HG02870 (cell line): Measurements from ENCODE around the gene CYB561D2.
"Not testable (repeated sequence)": the region's sequence is repeated elsewhere in the genome, so short reads cannot be mapped to it uniquely, and the experiment has no call there.

Experiments
- ATAC-seq: cut with Tn5 transposase; IDR thresholded peaks from one replicate; pipeline ENCODE4 v1.9.1; 2021; ENCODE audit warnings: mild to moderate bottlenecking, moderate library complexity; ENCODE audit not compliant: unreplicated experiment

The CYB561D2 gene, protein sequence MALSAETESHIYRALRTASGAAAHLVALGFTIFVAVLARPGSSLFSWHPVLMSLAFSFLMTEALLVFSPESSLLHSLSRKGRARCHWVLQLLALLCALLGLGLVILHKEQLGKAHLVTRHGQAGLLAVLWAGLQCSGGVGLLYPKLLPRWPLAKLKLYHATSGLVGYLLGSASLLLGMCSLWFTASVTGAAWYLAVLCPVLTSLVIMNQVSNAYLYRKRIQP

GRCh38 chr3:50350527-50351322, at the start of gene CYB561D2, which contains the start of gene NPRL2:
CYB561D2 (plus strand) TSS chr3:50350862; CDS start chr3:50351434, 572 bp downstream.
NPRL2 (minus strand) TSS chr3:50350775; CDS start chr3:50350652, 123 bp downstream.
- ATAC-seq: peak; percentile 81

- no peak for ATAC-seq
Measured at GRCh38 chr3:50302095-50303012, 48.3 kb upstream of the CYB561D2 start.

GRCh38 chr3:50303013-50303815, 47.4 kb upstream of the CYB561D2 start, which contains the start of gene HYAL1:
HYAL1 (minus strand) TSS chr3:50303574; CDS start chr3:50302956, 618 bp downstream.
- ATAC-seq: no peak

GRCh38 chr3:50304601-50305000, 46.1 kb upstream of the CYB561D2 start:
- no peak for ATAC-seq

- not testable (repeated sequence) for ATAC-seq
Measured at GRCh38 chr3:50312041-50312440, 38.6 kb upstream of the CYB561D2 start.

DNA sequence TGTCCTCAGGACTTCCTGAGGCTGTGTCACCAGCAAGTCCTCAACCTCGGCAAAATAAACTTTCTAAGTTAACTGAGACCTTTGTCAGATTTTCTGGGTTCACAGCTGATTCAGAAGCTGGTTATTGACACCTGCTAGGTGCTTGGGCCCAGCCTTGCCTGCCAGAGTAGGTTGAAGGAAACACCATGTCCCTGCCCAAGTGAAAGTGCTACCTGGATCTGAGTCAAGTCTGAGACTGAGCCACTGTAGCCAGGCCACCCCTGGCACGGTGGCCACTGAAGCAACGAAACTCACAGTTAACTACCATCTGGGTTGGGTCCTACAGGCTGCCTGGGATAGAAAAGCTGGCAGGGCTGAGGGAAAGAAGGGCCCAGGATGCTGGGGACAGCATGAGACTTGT, 36.3 kb upstream of the CYB561D2 start:
- no peak for ATAC-seq

- ATAC-seq: no peak
Measured at GRCh38 chr3:50314816-50315215, 35.8 kb upstream of the CYB561D2 start.

GRCh38 chr3:50316657-50317242, 33.9 kb upstream of the CYB561D2 start:
- ATAC-seq: no peak

DNA sequence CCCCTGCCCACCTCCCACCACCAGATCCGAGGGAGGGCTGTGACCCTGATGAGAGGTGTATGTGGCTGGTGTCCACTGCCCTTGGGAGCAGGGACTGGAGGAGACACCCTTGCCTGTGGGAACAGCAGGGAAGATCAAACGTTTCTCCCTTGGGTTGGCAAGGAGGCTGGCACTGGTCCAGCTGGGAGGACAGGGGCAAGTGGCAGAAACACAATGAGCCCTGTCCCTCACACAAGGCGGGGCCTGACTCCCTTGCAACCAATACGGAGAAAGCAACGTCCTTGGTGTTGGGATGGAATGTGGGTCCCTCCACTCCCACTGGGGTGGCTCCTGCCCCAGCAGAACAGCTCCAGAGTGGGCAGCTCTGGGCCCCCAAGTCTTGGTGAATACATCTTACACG, 33.4 kb upstream of the CYB561D2 start:
- ATAC-seq: no peak

DNA sequence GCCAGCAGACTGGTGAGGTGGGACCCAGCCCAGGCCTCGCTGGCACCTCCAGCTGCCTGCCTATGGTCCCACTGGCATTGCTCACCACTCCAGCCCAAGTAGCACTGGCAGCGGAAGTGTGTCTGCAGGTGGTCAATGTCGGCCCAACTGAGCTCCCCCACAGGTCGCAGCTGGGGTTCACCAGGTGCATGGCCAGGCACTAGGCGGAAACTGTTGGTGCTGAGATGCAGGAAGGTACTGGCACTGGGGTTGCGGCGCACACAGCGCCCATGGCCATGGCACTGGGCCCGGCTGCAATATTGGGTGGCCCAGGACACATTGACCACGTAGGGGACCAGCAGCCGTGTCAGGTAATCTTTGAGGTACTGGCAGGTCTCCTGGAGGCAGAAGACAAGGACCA, 32.5 kb upstream of the CYB561D2 start:
- no peak for ATAC-seq

DNA sequence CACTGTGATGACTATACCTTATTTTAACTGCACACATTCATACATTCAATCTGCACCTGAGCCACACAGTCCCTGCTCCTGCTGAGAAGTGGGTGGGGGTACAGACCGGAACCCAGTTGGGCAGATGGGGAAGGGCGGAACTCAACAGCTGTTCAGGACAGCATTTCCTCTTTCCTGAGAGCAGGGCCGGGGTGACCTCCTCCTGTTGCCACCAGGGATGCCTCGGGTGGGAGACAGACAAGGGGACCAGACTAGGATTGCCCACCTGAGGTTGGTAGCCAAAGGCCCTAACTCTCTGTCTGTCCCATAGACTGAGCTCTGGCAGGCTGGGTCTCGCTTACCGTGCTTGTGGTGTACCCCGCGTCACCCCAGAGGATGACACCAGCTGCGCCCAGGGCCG, 32.0 kb upstream of the CYB561D2 start:
- ATAC-seq: no peak

DNA sequence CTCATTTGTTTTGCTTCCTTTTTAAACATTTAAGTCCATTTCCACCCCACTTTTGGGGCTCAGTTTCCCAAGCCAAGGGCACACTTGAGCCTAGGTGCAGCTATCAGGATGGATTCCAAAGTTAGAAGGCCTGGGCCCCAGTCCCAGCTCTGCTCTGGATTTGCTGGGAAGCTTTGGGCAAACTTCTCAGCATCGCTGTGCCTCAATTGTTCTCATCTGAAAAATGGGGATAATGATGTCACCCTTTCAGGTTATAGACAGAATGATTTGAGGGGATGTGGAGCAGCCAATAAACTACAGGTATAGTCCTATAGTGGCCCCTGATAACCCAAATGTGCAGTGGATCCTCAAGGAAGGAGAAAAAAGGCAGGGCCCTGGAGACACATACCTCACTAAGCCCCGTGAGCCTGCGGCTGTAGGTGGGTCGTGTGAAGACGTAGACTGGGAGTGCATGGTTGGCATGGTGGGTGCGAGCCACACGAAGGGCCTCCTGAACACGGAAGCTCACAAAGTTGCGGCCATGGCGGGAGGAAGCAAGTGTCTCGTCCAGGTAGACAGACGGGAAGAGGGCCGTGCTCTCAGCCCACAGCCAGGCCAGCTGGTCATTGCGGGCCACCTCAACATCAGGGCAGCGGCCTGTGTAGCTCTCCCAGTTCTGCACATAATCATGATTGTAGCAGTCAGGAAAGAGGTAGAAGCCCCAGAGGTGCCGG, 31.3 kb upstream of the CYB561D2 start:
- no peak for ATAC-seq

DNA sequence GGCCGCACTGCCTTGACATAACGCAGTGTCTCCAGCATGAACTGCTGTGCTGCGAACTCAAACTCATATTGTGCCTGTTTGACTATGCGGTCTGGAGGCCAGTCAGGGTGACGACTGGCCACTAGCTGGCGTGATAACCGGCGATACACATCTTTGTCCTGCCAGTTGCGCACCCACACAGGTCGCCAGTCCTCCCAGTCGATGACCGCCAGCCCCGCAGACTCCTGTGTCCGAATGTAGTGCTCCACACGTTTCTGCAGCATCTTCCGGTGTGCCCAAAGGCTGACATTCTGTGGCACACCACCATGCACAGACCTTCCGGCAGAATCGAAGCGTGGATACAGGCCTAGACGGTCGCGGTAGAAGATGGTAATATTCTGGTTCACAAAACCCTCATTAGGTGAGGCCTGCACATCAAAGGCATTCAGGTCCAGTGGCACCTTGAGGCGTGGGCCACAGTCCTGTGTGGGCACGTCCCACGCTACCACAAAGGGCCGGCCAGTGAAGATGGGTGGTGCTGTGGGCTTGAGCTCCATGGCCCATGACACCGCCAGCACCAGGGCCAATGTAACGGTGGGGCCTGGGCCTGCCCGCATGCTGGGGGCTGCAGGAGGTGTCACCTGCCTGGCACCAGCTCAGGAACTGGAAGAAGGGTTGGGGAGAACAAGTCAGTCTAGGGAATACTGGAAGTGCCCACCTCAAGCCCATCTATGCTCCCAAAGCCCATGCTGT, 30.6 kb upstream of the CYB561D2 start:
- ATAC-seq: no peak

DNA sequence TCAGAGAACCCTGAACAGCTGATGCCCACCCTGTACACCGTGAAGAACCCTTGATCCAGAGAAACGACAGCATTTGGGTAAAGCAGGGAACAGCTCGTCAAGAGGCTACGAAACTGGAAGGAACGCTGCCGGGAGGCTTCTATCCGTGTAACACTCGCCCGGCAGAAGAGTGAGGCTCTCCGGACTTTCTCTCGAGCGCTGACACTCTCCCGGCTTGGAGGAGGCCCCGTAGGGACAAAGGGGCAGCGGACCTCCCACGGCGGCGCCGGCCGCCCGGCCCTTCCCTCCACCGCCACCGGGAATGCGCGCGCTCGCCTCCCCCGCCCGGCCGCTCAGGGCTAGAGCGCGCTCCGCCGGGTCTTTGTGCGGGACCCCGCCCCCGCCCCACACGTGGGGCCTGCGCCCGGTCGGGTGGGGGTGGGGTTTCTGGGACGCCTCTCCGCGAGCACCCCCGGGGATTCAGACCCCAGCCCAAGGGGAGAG, 29.8 kb upstream of the CYB561D2 start:
- ATAC-seq: peak; percentile 47

GRCh38 chr3:50321336-50322114, 29.1 kb upstream of the CYB561D2 start:
- ATAC-seq: peak; percentile 73

- ATAC-seq: no peak
Measured at GRCh38 chr3:50322115-50322385, 28.6 kb upstream of the CYB561D2 start.

DNA sequence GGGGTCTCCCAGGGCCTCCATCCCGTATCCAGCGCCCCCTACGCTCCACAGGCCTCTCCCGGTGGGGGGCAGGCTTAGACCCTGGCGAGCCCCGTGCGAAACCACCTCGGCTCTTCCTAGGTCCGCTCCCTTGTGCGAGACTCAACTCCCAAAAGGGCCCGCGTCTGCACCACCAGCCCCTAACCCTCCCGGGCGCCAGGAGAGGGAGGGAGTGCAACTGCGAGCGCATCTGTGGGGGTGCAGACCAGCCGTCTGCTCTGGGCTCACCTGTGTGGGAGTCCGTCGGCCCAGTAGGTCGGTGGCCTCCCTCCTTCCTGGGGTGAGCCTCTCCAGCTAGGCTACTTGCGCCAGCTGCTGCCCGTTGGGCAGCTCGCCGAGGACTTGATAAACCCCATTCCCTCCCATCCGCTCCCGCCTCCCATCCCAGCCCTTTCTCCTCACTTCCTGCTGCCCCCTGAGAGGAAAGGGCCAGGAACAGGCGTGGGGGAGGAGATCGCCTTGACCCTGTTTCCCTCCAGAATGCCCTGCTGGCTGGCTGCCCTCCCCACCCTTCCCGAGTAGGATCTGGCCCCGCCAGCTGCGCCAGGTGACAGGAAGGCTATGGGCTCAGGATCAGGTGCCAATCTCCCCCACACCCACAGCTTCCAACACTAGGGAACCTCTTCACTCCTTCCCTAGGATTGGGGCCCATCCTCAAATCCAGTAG, 28.1 kb upstream of the CYB561D2 start, which contains the start of gene HYAL2:
HYAL2 (minus strand) TSS at position 360 of the 706 bp plus-strand sequence. CDS start 2,256 bp downstream, outside the sequence.
- no peak for ATAC-seq
